Naive thymus-derived CD8-positive, alpha-beta T cell (primary cell): ENCODE data around the gene LEP. TPM values are rescaled to one million over a fixed set of nuclear protein-coding genes. Genes with fewer than 3 reads are reported as not detected.
"Not testable (repeated sequence)": the region's sequence is repeated elsewhere in the genome, so short reads cannot be mapped to it uniquely, and the experiment has no call there.

Experiments used
- ATAC-seq, 2 donors: fragments of 150-1000 bp; cut with Tn5 transposase in 1 of 2; sonication (Bioruptor Pico), chemical (Tn5 transposase) in 1 of 2; 1 replicate in 1 of 2; 2 replicates in 1 of 2; pipeline ENCODE4 v1.10.0; 2021; ENCODE audit warnings: mild to moderate bottlenecking in 2 of 2, moderate library complexity in 2 of 2
- POLR2A ChIA-PET: fragments of 350-600 bp; sonication (Branson Sonifier 250); formaldehyde crosslinking; loops from one replicate; lab custom pipeline; 2021; ENCODE audit warnings: antibody characterized with exemption; lab: Charles Lee
- DNase-seq, 10 donors: peaks; one replicate each; pipeline versions ENCODE4 v3.0.0 to v3.0.0-alpha.2; 2020 to 2022
- H3K27ac Mint-ChIP-seq, 10 donors: one replicate each; pipeline ENCODE4 v1.8.0; 2020 to 2022; ENCODE audit warnings: mild to moderate bottlenecking in 10 of 10, mixed read lengths in 10 of 10, moderate library complexity in 4 of 10, inconsistent platforms in 1 of 10
- H3K27me3 Mint-ChIP-seq, 5 donors: one replicate each; pipeline ENCODE4 v1.8.0; 2021 to 2022; ENCODE audit warnings: mixed read lengths in 5 of 5
- H3K36me3 Mint-ChIP-seq, 3 donors: one replicate each; pipeline ENCODE4 v1.8.0; 2020 to 2022; ENCODE audit warnings: mixed read lengths in 3 of 3, mild to moderate bottlenecking in 2 of 3, inconsistent platforms in 1 of 3
- H3K4me1 Mint-ChIP-seq, 4 donors: one replicate each; pipeline ENCODE4 v1.8.0; 2021 to 2022; ENCODE audit warnings: mixed read lengths in 4 of 4
- H3K4me3 Mint-ChIP-seq, 10 donors: one replicate each; pipeline ENCODE4 v1.8.0; 2020 to 2022; ENCODE audit warnings: mild to moderate bottlenecking in 10 of 10, mixed read lengths in 10 of 10, moderate library complexity in 6 of 10, inconsistent platforms in 1 of 10
- H3K9me3 Mint-ChIP-seq, 9 donors: one replicate each; pipeline ENCODE4 v1.8.0; 2020 to 2022; ENCODE audit warnings: mixed read lengths in 9 of 9, mild to moderate bottlenecking in 3 of 9, inconsistent platforms in 1 of 9, moderate library complexity in 1 of 9
- polyA plus RNA-seq, 3 donors: library from polyadenylated mRNA; unstranded; fragments of 300-500 nt; fragmentation: Illumina TruSeq; gene quantifications; one replicate each; pipeline ENCODE4 v1.2.3, GENCODE V29; 2021
- total RNA-seq, 8 experiments: library from RNA in 2 of 8; stranded (reverse) in 2 of 8; gene quantifications; one replicate each; pipeline ENCODE4 v1.2.3 and lab custom pipeline; 2021 to 2026

The LEP gene
- total and polyA plus RNA-seq, 5 experiments from 2014 or later = not detected

- POLR2A ChIA-PET = no interaction called here
- ATAC-seq (peak; percentile 52 to 89), DNase-seq (peak in 2 of 10 donors; percentile 10 to 25)
- Mint-ChIP-seq H3K4me1 (peaks cover 7 to 12% (median 9%) of the 10 kb centered on the region in 4 donors), H3K27ac (peak overlapping the region in 5 of 10 donors; percentile 0 to 60 (median 6)), H3K9me3 (peaks cover 0 to 25% (median 9%) of the 10 kb centered on the region in 9 donors), H3K36me3 (peaks cover 0 to 19% (median 2%) of the 10 kb centered on the region in 3 donors), H3K4me3 (no peak overlapping the region), H3K27me3 (peaks cover 11 to 14% (median 13%) of the 10 kb centered on the region in 5 donors)
Measured at GRCh38 chr7:128236924-128237586, 4.0 kb upstream of the LEP start.

GRCh38 chr7:128239146-128239545 lies 1.9 kb upstream of the LEP start:
- peaks cover 0 to 25% (median 9%) of the 10 kb centered on the region in 9 donors for H3K9me3 Mint-ChIP-seq
- H3K4me1 Mint-ChIP-seq = peaks cover 7 to 12% (median 9%) of the 10 kb centered on the region in 4 donors
- ATAC-seq, H3K4me3 Mint-ChIP-seq, POLR2A ChIA-PET, DNase-seq, H3K27ac Mint-ChIP-seq: not testable (repeated sequence)
- H3K36me3 Mint-ChIP-seq = peaks cover 0 to 22% (median 2%) of the 10 kb centered on the region in 3 donors
- H3K27me3 Mint-ChIP-seq = peaks cover 18 to 25% (median 22%) of the 10 kb centered on the region in 5 donors

- H3K27ac Mint-ChIP-seq = no peak overlapping the region
- H3K27me3 Mint-ChIP-seq = peaks cover 22 to 38% (median 28%) of the 10 kb centered on the region in 5 donors
- peaks cover 0 to 22% (median 2%) of the 10 kb centered on the region in 3 donors for H3K36me3 Mint-ChIP-seq
Measured at GRCh38 chr7:128242661-128243060, 1.6 kb downstream of the LEP start.

GRCh38 chr7:128243273-128243672 lies 2.2 kb downstream of the LEP start:
- DNase-seq (no peak), ATAC-seq (no peak)
- Mint-ChIP-seq H3K27ac (peak overlapping the region in 1 of 10 donors; percentile 79), H3K4me3 (no peak overlapping the region), H3K27me3 (peaks cover 22 to 38% (median 29%) of the 10 kb centered on the region in 5 donors), H3K9me3 (peaks cover 0 to 21% (median 8%) of the 10 kb centered on the region in 9 donors), H3K4me1 (no peaks in the 10 kb centered on the region), H3K36me3 (peaks cover 0 to 18% (median 2%) of the 10 kb centered on the region in 3 donors)
- POLR2A ChIA-PET = interaction anchor here (0.6 kb wide), 1 partner anchor 495 kb away, joined by 4 read pairs; no protein-coding TSS in a partner anchor

More at GRCh38 chr7:128242661-128243060, 1.6 kb downstream of the LEP start:
- DNase-seq (no peak), ATAC-seq (no peak)
- H3K9me3 Mint-ChIP-seq = peaks cover 0 to 25% (median 9%) of the 10 kb centered on the region in 9 donors
- no peaks in the 10 kb centered on the region for H3K4me1 Mint-ChIP-seq
- no peak overlapping the region for H3K4me3 Mint-ChIP-seq
- POLR2A ChIA-PET = no interaction called here

- H3K9me3 Mint-ChIP-seq = peaks cover 0 to 5% (median 2%) of the 10 kb centered on the region in 9 donors
- POLR2A ChIA-PET = no interaction called here
- no peaks in the 10 kb centered on the region for H3K4me1 Mint-ChIP-seq
- no peak for DNase-seq
- H3K4me3 Mint-ChIP-seq = no peak overlapping the region
- H3K27ac Mint-ChIP-seq = no peak overlapping the region
- H3K36me3 Mint-ChIP-seq = peaks cover 0 to 6% (median 0%) of the 10 kb centered on the region in 3 donors
- H3K27me3 Mint-ChIP-seq = peaks cover 21 to 38% (median 32%) of the 10 kb centered on the region in 5 donors
- no peak for ATAC-seq
Measured at GRCh38 chr7:128244861-128245260, 3.8 kb downstream of the LEP start.

GRCh38 chr7:128247108-128247507 lies 6.0 kb downstream of the LEP start:
- ATAC-seq (no peak), DNase-seq (no peak)
- peaks cover 0 to 3% (median 0%) of the 10 kb centered on the region in 3 donors for H3K36me3 Mint-ChIP-seq
- H3K4me1 Mint-ChIP-seq = no peaks in the 10 kb centered on the region
- peaks cover 11 to 27% (median 18%) of the 10 kb centered on the region in 5 donors for H3K27me3 Mint-ChIP-seq
- H3K4me3 Mint-ChIP-seq = no peak overlapping the region
- H3K9me3 Mint-ChIP-seq = peaks cover 0 to 2% (median 0%) of the 10 kb centered on the region in 9 donors
- POLR2A ChIA-PET = no interaction called here
- no peak overlapping the region for H3K27ac Mint-ChIP-seq

GRCh38 chr7:128247640-128248194 lies 6.6 kb downstream of the LEP start:
- no peak for ATAC-seq
- POLR2A ChIA-PET = no interaction called here
- no peaks in the 10 kb centered on the region for H3K36me3 Mint-ChIP-seq
- no peak overlapping the region for H3K27ac Mint-ChIP-seq
- no peak for DNase-seq
- peaks cover 8 to 23% (median 13%) of the 10 kb centered on the region in 5 donors for H3K27me3 Mint-ChIP-seq
- H3K9me3 Mint-ChIP-seq = no peaks in the 10 kb centered on the region
- no peak overlapping the region for H3K4me3 Mint-ChIP-seq
- no peaks in the 10 kb centered on the region for H3K4me1 Mint-ChIP-seq

GRCh38 chr7:128251337-128251736 lies 10.3 kb downstream of the LEP start:
- Mint-ChIP-seq H3K36me3 (no peaks in the 10 kb centered on the region), H3K4me3 (no peak overlapping the region), H3K4me1 (peaks cover 0 to 1% (median 0%) of the 10 kb centered on the region in 4 donors), H3K27me3 (peaks cover 0 to 9% (median 5%) of the 10 kb centered on the region in 5 donors), H3K27ac (peak overlapping the region in 1 of 10 donors; percentile 22), H3K9me3 (no peaks in the 10 kb centered on the region)
- no peak for ATAC-seq
- no peak for DNase-seq
- POLR2A ChIA-PET = no interaction called here

GRCh38 chr7:128253701-128254100 lies 12.6 kb downstream of the LEP start:
- H3K4me1 Mint-ChIP-seq = peaks cover 0 to 1% (median 0%) of the 10 kb centered on the region in 4 donors
- POLR2A ChIA-PET = interaction anchor here (0.6 kb wide), 1 partner anchor 24 kb away, joined by 3 read pairs; no protein-coding TSS in a partner anchor
- DNase-seq (no peak), ATAC-seq (no peak)
- peaks cover 0 to 7% (median 3%) of the 10 kb centered on the region in 5 donors for H3K27me3 Mint-ChIP-seq
- H3K36me3 Mint-ChIP-seq = peaks cover 0 to 2% (median 0%) of the 10 kb centered on the region in 3 donors
- no peak overlapping the region for H3K4me3 Mint-ChIP-seq
- no peaks in the 10 kb centered on the region for H3K9me3 Mint-ChIP-seq
- H3K27ac Mint-ChIP-seq = no peak overlapping the region

GRCh38 chr7:128254470-128254869 lies 13.4 kb downstream of the LEP start:
- peaks cover 0 to 2% (median 0%) of the 10 kb centered on the region in 3 donors for H3K36me3 Mint-ChIP-seq
- POLR2A ChIA-PET = no interaction called here
- ATAC-seq (no peak), DNase-seq (no peak)
- H3K9me3 Mint-ChIP-seq = no peaks in the 10 kb centered on the region
- no peak overlapping the region for H3K4me3 Mint-ChIP-seq
- peaks cover 0 to 5% (median 2%) of the 10 kb centered on the region in 5 donors for H3K27me3 Mint-ChIP-seq
- no peak overlapping the region for H3K27ac Mint-ChIP-seq
- H3K4me1 Mint-ChIP-seq = peaks cover 0 to 3% (median 0%) of the 10 kb centered on the region in 4 donors

GRCh38 chr7:128255271-128255670 lies 14.2 kb downstream of the LEP start:
- POLR2A ChIA-PET = no interaction called here
- no peak for DNase-seq
- Mint-ChIP-seq H3K36me3 (peaks cover 0 to 2% (median 0%) of the 10 kb centered on the region in 3 donors), H3K4me3 (no peak overlapping the region), H3K4me1 (peaks cover 0 to 3% (median 0%) of the 10 kb centered on the region in 4 donors), H3K27me3 (peaks cover 0 to 5% (median 2%) of the 10 kb centered on the region in 5 donors), H3K9me3 (no peaks in the 10 kb centered on the region), H3K27ac (no peak overlapping the region)
- ATAC-seq = no peak

- Mint-ChIP-seq H3K27me3 (peaks cover 0 to 7% (median 3%) of the 10 kb centered on the region in 5 donors), H3K36me3 (peaks cover 0 to 2% (median 0%) of the 10 kb centered on the region in 3 donors), H3K9me3 (no peaks in the 10 kb centered on the region), H3K4me3 (no peak overlapping the region), H3K4me1 (peaks cover 0 to 3% (median 0%) of the 10 kb centered on the region in 4 donors), H3K27ac (no peak overlapping the region)
- no peak for ATAC-seq
- DNase-seq = no peak
- POLR2A ChIA-PET = interaction anchor here (0.7 kb wide), 1 partner anchor 66 kb away, joined by 3 read pairs; no protein-coding TSS in a partner anchor
Measured at GRCh38 chr7:128257458-128257857, 16.4 kb downstream of the LEP start.
